ENCODE results near the gene ARHGAP45. TPM values are rescaled to one million over a fixed set of nuclear protein-coding genes. Genes with fewer than 3 reads are reported as not detected.
"Not testable (repeated sequence)": the region's sequence is repeated elsewhere in the genome, so short reads cannot be mapped to it uniquely, and the experiment has no call there.

Gene ARHGAP45
- total RNA-seq, 1 experiment from 2014 or later = 31.5 TPM

DNA sequence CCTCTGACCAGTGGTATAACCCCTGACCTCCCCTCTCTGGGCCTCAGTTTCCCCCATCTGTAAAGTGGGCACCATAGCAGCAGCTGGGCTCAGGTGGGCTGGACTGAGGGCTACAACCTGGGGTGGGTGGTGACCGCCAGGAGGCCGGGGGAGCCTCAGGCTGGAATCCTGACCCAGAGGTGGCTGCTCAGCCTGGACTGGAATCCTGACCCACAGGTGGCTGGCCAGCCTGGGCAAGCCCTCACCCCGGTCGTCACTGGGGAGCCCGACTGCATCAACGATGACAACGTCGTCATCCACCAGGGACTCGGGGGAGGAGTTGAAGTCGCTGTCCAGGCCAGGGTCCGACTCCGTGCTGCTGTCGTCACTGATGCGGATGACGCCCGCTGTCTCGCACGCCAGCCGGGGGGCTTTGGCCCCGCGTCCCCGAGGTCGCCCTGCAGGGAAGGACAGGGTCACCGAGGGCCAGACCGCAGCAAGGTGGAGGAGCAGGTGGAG, 47.1 kb downstream of the ARHGAP45 start:
- no peak overlapping the region for H3K9ac ChIP-seq (ENCODE audit: low read length)
- no peak for DNase-seq
- H3K9me3 ChIP-seq (ENCODE audit: low read length) = no peaks in the 10 kb centered on the region
- H2AFZ ChIP-seq (ENCODE audit: low read length) = no peak overlapping the region
- no peaks in the 10 kb centered on the region for H3K36me3 ChIP-seq (ENCODE audit: insufficient read depth, low read length)
- H3K9me2 ChIP-seq (replicated peaks; ENCODE audit: insufficient read depth, low read length) = no peaks in the 10 kb centered on the region
- H3K4me1 ChIP-seq (ENCODE audit: low read length) = peaks cover 3% of the 10 kb centered on the region; the same call in 1 of the 2 replicates
- H3K4me3 ChIP-seq (ENCODE audit: low read length) = no peak overlapping the region
- no peak overlapping the region for H3K27ac ChIP-seq (ENCODE audit: low read length)
- H4K20me1 ChIP-seq (ENCODE audit: insufficient read depth, low read depth, low read length) = peaks cover 5% of the 10 kb centered on the region; the same call in 1 of the 2 replicates
- no peaks in the 10 kb centered on the region for H3K27me3 ChIP-seq (ENCODE audit: low read length)
- no peak overlapping the region for H3K4me2 ChIP-seq (ENCODE audit: low read depth, low read length, poor library complexity, severe bottlenecking)
- H3K79me2 ChIP-seq (ENCODE audit: low read length) = no peaks in the 10 kb centered on the region

DNA sequence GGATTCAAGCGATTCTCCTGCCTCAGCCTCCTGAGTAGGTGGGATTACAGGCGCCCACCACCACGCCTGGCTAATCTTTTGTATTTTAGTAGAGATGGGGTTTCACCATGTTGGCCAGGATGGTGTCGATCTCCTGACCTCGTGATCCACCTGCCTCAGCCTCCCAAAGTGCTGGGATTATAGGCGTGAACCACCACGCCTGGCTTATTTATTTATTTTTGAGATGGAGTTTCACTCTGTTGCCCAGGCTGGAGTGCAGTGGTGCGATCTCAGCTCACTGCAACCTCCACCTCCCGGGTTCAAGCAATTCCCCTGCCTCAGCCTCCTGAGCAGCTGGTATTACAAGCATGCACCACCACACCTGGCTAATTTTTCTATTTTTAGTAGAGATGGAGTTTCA, 47.8 kb downstream of the ARHGAP45 start:
- not testable (repeated sequence) for H3K9ac ChIP-seq (ENCODE audit: low read length); H3K9me3 ChIP-seq (ENCODE audit: low read length); H4K20me1 ChIP-seq (ENCODE audit: insufficient read depth, low read depth, low read length); DNase-seq; H3K4me2 ChIP-seq (ENCODE audit: low read depth, low read length, poor library complexity, severe bottlenecking); H3K4me3 ChIP-seq (ENCODE audit: low read length); H3K4me1 ChIP-seq (ENCODE audit: low read length); H3K79me2 ChIP-seq (ENCODE audit: low read length); H3K27ac ChIP-seq (ENCODE audit: low read length); H2AFZ ChIP-seq (ENCODE audit: low read length); H3K36me3 ChIP-seq (ENCODE audit: insufficient read depth, low read length); H3K27me3 ChIP-seq (ENCODE audit: low read length); H3K9me2 ChIP-seq (replicated peaks; ENCODE audit: insufficient read depth, low read length)

DNA sequence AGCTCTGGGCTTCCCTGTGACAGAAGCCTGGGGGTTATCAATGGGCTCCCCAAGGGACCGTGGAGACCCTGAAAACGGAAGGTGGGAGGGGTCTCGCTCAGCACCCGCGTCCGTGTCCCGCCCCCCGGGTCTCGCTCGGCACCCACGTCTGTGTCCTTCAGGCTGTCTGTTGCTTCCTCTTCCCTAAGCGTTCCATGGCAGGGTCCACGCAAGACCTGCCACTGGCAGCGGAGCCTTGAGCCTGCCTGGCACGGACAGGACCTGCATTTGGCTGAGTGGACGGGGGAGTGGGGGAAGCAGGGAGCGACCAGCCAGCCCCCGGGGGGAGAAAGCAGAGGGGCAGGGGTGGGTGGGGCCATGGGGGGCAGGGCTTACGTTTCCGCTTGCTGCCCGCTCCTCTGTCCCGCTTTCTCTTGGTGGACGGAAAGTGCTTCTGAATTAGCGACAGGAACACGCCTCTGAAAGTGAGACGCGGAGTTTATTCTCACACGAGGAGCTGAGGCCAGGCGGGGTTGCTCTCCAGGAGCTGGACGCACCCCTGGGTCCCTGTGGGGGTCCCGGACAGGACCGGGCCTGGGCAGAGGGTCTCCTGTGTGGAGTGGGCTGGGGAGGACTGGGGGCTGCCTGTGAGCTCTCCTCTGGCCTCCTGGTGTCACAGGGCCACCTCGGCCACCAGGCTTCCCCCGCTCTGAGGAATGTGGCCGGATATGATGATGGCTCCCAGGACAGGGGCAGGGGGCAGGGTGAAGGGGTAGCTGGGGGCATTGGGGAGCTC, 48.9 kb downstream of the ARHGAP45 start:
- no peaks in the 10 kb centered on the region for H3K79me2 ChIP-seq (ENCODE audit: low read length)
- no peaks in the 10 kb centered on the region for H3K36me3 ChIP-seq (ENCODE audit: insufficient read depth, low read length)
- H3K27me3 ChIP-seq (ENCODE audit: low read length) = no peaks in the 10 kb centered on the region
- H3K27ac ChIP-seq (ENCODE audit: low read length) = no peak overlapping the region
- peaks cover 5% of the 10 kb centered on the region; the same call in 1 of the 2 replicates for H4K20me1 ChIP-seq (ENCODE audit: insufficient read depth, low read depth, low read length)
- H3K9me3 ChIP-seq (ENCODE audit: low read length) = no peaks in the 10 kb centered on the region
- H3K4me3 ChIP-seq (ENCODE audit: low read length) = no peak overlapping the region
- no peak overlapping the region for H3K4me2 ChIP-seq (ENCODE audit: low read depth, low read length, poor library complexity, severe bottlenecking)
- H3K9me2 ChIP-seq (replicated peaks; ENCODE audit: insufficient read depth, low read length) = no peaks in the 10 kb centered on the region
- no peak overlapping the region for H2AFZ ChIP-seq (ENCODE audit: low read length)
- peaks cover 3% of the 10 kb centered on the region; the same call in 1 of the 2 replicates for H3K4me1 ChIP-seq (ENCODE audit: low read length)
- no peak overlapping the region for H3K9ac ChIP-seq (ENCODE audit: low read length)
- no peak for DNase-seq

DNA sequence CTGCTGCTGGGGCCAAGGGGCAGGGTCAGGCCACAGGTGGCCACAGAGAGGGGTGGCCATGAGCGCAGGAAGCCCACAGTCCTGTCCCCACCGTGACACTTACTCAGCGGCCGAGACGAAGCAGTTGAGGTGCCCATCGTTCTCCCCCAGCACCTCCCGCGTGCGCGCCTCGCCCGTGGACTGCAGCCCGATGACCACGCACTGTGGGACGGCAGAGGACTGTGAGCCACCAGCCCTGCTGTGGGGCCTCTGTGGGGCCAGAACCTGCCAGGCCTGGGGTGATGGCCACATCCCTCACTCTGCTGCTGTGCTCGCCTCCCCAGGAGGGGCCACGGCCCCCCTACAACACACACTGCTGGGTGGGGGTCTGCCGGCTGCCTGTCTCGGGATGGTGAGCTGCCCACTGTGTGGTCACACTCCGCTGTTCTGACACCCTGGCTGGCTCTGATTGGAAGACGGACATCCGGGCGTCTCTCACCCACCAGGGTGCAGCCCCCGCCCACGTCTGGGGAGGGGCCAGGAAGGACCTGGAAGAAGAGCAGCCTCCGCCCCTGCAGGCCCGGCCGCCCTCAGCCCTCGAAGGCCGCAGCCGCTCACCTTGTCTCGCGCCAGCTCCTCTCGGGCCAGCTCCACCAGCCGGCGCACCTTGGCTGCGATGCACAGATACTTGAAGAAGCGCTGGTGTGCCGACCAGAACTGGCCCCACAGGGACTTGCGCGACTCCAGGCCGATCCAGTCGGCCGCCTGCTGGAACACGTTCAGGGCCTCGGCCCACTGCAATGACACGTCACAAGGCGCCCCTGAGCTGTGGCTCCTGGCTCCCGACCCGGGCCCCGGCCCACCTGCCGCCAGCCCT, 50.0 kb downstream of the ARHGAP45 start:
- Histone ChIP-seq H3K4me3 (ENCODE audit: low read length) (no peak overlapping the region), H3K27ac (ENCODE audit: low read length) (no peak overlapping the region), H2AFZ (ENCODE audit: low read length) (no peak overlapping the region), H3K79me2 (ENCODE audit: low read length) (no peaks in the 10 kb centered on the region), H3K9ac (ENCODE audit: low read length) (no peak overlapping the region), H3K36me3 (ENCODE audit: insufficient read depth, low read length) (no peaks in the 10 kb centered on the region), H3K9me3 (ENCODE audit: low read length) (no peaks in the 10 kb centered on the region), H4K20me1 (ENCODE audit: insufficient read depth, low read depth, low read length) (peaks cover 5% of the 10 kb centered on the region; the same call in 1 of the 2 replicates), H3K4me2 (ENCODE audit: low read depth, low read length, poor library complexity, severe bottlenecking) (no peak overlapping the region), H3K4me1 (ENCODE audit: low read length) (peaks cover 3% of the 10 kb centered on the region; the same call in 1 of the 2 replicates), H3K9me2 (replicated peaks; ENCODE audit: insufficient read depth, low read length) (no peaks in the 10 kb centered on the region), H3K27me3 (ENCODE audit: low read length) (no peaks in the 10 kb centered on the region)
- DNase-seq = no peak

DNA sequence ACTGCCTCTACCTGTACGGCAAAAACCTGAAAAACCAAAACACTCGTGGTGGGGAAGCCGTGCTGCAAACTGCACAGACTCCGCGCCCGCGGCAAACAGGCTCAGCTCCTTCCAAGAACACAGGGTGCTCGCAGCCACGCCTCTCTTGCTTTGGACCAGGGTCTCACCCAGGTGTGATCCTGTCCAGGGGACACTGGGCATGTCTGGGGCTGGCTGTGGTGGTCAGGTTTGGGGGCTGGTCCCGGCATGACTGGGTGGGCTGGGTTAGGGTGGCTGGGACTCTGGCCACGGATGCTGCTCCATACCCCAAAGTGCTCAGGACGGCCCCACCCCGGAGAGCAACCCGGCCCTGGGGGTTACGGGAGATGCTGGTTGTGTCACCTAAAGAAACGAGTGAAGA, 50.7 kb downstream of the ARHGAP45 start:
- Histone ChIP-seq H3K27ac (ENCODE audit: low read length) (no peak overlapping the region), H3K4me1 (ENCODE audit: low read length) (peaks cover 3% of the 10 kb centered on the region; the same call in 1 of the 2 replicates), H3K9me2 (replicated peaks; ENCODE audit: insufficient read depth, low read length) (no peaks in the 10 kb centered on the region), H2AFZ (ENCODE audit: low read length) (no peak overlapping the region), H3K4me3 (ENCODE audit: low read length) (no peak overlapping the region), H3K79me2 (ENCODE audit: low read length) (no peaks in the 10 kb centered on the region), H3K36me3 (ENCODE audit: insufficient read depth, low read length) (no peaks in the 10 kb centered on the region), H3K9me3 (ENCODE audit: low read length) (no peaks in the 10 kb centered on the region), H3K27me3 (ENCODE audit: low read length) (no peaks in the 10 kb centered on the region), H4K20me1 (ENCODE audit: insufficient read depth, low read depth, low read length) (peaks cover 5% of the 10 kb centered on the region; the same call in 1 of the 2 replicates), H3K4me2 (ENCODE audit: low read depth, low read length, poor library complexity, severe bottlenecking) (no peak overlapping the region), H3K9ac (ENCODE audit: low read length) (no peak overlapping the region)
- no peak for DNase-seq

DNA sequence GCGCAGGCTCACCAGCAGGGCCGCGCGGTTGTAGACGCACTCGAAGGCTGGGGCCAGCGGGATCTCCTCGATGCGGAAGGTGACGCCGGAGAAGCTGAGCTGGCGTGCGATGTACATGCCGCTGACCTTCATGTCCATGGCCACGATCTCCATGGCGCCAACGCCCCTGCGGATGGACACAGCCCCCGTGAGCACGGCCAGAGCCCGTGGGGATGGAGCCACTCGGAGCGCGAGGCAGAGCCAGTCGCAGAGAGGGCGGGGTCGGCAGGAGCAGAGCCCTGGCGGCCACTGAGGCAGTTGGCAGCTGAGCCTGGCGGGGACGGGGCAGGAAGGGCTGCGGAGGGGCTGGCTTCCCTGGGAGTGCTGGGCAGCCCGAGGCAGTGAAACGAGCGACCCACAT, 52.0 kb downstream of the ARHGAP45 start:
- no peaks in the 10 kb centered on the region for H3K79me2 ChIP-seq (ENCODE audit: low read length)
- no peaks in the 10 kb centered on the region for H3K36me3 ChIP-seq (ENCODE audit: insufficient read depth, low read length)
- H2AFZ ChIP-seq (ENCODE audit: low read length) = no peak overlapping the region
- H4K20me1 ChIP-seq (ENCODE audit: insufficient read depth, low read depth, low read length) = no peaks in the 10 kb centered on the region
- H3K9ac ChIP-seq (ENCODE audit: low read length) = no peak overlapping the region
- no peak overlapping the region for H3K27ac ChIP-seq (ENCODE audit: low read length)
- no peaks in the 10 kb centered on the region for H3K27me3 ChIP-seq (ENCODE audit: low read length)
- H3K4me3 ChIP-seq (ENCODE audit: low read length) = no peak overlapping the region
- no peaks in the 10 kb centered on the region for H3K4me1 ChIP-seq (ENCODE audit: low read length)
- H3K9me2 ChIP-seq (replicated peaks; ENCODE audit: insufficient read depth, low read length) = no peaks in the 10 kb centered on the region
- no peaks in the 10 kb centered on the region for H3K9me3 ChIP-seq (ENCODE audit: low read length)
- no peak for DNase-seq
- H3K4me2 ChIP-seq (ENCODE audit: low read depth, low read length, poor library complexity, severe bottlenecking) = no peak overlapping the region

DNA sequence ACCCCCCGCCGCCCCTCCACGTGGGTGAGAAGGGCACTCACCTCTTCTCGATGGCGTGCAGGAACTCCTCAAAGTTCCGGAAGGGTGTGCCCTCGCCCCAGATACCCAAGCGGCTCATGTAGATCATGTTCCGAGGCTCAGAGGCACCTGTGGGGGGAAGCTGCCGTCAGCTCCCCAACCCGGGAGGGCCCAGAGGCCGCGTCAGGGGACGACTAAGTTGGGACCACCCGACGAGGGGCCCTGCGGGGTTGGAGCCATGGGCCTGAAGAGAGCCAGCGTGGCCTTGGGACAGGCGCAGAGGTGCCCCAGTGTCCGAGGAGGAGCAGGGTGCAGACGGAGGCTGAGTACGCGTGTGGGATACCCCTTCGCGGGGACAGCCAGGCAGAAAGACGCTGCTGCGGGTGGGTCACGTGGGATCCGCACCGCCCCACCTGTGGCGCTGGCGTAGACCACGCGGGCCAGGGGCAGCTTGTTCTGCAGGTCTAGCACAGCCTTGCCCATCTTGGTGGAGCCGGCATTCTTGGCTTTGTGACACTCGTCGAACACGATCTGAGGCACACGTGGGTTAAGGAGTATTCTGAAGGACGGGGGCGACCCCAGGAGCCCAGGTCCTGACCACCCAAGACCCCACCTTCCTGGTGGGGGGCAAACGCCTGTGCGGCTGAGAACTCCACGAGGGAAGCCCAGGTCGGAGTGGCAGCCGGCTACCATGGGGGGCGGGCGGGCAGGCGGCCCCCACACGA, 52.7 kb downstream of the ARHGAP45 start:
- Histone ChIP-seq H3K27ac (ENCODE audit: low read length) (no peak overlapping the region), H4K20me1 (ENCODE audit: insufficient read depth, low read depth, low read length) (no peaks in the 10 kb centered on the region), H3K36me3 (ENCODE audit: insufficient read depth, low read length) (no peaks in the 10 kb centered on the region), H3K9ac (ENCODE audit: low read length) (no peak overlapping the region), H3K79me2 (ENCODE audit: low read length) (no peaks in the 10 kb centered on the region), H3K9me3 (ENCODE audit: low read length) (no peaks in the 10 kb centered on the region), H3K9me2 (replicated peaks; ENCODE audit: insufficient read depth, low read length) (no peaks in the 10 kb centered on the region), H3K27me3 (ENCODE audit: low read length) (no peaks in the 10 kb centered on the region), H3K4me2 (ENCODE audit: low read depth, low read length, poor library complexity, severe bottlenecking) (no peak overlapping the region), H3K4me3 (ENCODE audit: low read length) (no peak overlapping the region), H3K4me1 (ENCODE audit: low read length) (no peaks in the 10 kb centered on the region), H2AFZ (ENCODE audit: low read length) (no peak overlapping the region)
- DNase-seq = no peak
